Measurements from ENCODE around the gene ANAPC2.
A peak's percentile ranks its signal among the peaks of the same experiment; 100 is the strongest.

ANAPC2 gene

DNA sequence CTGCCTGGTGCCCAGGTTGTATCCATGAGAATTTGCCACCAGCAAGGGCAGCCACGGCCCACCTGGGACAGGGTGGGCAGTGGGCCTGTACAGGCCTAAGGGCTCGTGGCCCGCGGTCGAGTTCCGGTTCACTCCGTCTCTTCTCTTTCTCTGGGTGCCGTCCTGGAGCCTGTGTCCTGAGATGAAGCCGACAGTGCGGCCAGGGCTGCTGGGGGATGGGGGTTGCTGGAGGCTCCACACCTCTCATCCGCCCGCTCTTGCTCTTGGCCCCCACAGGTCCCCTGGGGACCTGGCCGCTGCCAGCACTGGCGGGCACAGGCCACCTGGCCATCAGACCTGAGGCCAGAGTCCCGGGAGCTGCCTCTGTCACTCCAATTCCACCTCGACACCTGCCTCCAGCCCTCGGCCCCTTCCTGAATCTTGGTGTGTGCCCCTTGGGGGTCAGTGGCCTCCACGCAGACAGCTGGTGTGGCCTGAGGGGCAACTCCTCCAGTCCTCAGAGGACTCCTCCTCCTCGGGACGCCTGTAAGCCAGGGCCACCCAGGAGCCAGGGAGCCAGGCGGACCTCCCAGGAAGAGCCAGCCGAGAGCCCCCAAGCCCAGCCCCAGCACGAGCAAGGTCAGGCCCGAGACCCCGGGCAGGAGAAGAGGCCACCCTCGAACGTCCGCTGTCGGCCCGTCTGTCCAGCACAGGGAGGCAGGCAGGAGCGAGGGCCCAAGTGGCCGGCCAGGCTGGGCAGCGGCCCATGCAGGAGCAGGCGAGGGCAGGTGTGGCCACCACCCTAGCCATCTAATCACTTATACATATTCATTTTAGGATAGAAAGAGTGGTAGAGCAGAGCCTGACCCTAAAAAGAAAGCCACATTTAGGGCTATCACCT is 23.8 kb downstream of the ANAPC2 start:
- TF ChIP-seq, protein P1, sequence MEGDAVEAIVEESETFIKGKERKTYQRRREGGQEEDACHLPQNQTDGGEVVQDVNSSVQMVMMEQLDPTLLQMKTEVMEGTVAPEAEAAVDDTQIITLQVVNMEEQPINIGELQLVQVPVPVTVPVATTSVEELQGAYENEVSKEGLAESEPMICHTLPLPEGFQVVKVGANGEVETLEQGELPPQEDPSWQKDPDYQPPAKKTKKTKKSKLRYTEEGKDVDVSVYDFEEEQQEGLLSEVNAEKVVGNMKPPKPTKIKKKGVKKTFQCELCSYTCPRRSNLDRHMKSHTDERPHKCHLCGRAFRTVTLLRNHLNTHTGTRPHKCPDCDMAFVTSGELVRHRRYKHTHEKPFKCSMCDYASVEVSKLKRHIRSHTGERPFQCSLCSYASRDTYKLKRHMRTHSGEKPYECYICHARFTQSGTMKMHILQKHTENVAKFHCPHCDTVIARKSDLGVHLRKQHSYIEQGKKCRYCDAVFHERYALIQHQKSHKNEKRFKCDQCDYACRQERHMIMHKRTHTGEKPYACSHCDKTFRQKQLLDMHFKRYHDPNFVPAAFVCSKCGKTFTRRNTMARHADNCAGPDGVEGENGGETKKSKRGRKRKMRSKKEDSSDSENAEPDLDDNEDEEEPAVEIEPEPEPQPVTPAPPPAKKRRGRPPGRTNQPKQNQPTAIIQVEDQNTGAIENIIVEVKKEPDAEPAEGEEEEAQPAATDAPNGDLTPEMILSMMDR (IDR thresholded peaks at IDR 0.05) = no peak
- no peak for TF ChIP-seq ZFX (IDR thresholded peaks at IDR 0.05; ENCODE audit: borderline replicate concordance)
- H3K27ac ChIP-seq = 0 out of 2 replicates have a peak overlapping the region, but pooled peaks have one; percentile 93

DNA sequence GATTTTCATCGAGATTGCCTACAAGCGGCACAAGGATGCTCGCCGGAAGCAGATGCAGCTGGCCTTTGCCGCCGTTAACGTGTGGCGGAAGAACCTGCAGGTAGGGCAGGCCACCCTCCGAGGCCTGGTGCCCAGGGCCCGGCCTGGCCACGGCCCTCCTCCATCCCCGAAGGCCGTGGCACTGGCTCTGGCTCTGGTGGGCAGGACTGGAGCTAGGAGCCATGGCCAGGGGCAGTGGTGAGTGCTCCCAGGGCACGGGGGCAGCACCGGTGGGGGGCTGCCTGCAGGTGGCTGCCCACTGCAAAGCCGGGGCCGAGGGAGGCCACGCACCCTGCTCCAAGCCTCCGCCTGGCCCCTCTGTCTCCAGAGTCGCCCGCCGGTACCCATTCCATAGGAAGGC is 24.6 kb downstream of the ANAPC2 start:
- TF ChIP-seq, protein P1 (IDR thresholded peaks at IDR 0.05) = no peak
- TF ChIP-seq ZFX (IDR thresholded peaks at IDR 0.05; ENCODE audit: borderline replicate concordance) = no peak
- H3K27ac ChIP-seq = peak overlapping the region; percentile 93

DNA sequence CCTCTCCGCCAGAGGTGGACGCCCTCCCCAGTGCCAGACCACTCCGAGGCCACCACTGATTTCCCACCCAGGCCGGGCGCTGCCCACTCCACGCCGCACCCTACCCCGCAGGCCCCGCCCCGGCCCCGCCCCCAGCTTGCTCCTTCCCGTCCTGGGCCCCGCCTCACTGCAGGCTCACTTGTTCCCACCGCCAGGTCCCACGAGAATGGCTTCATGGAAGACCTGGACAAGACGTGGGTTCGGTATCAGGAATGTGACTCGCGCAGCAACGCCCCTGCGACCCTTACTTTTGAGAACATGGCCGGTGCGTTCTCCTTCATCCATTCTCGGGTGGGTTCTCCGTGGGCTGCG is 25.0 kb downstream of the ANAPC2 start:
- TF ChIP-seq, protein P1 (IDR thresholded peaks at IDR 0.05) = no peak
- no peak for TF ChIP-seq ZFX (IDR thresholded peaks at IDR 0.05; ENCODE audit: borderline replicate concordance)
- peak overlapping the region; percentile 93 for H3K27ac ChIP-seq

DNA sequence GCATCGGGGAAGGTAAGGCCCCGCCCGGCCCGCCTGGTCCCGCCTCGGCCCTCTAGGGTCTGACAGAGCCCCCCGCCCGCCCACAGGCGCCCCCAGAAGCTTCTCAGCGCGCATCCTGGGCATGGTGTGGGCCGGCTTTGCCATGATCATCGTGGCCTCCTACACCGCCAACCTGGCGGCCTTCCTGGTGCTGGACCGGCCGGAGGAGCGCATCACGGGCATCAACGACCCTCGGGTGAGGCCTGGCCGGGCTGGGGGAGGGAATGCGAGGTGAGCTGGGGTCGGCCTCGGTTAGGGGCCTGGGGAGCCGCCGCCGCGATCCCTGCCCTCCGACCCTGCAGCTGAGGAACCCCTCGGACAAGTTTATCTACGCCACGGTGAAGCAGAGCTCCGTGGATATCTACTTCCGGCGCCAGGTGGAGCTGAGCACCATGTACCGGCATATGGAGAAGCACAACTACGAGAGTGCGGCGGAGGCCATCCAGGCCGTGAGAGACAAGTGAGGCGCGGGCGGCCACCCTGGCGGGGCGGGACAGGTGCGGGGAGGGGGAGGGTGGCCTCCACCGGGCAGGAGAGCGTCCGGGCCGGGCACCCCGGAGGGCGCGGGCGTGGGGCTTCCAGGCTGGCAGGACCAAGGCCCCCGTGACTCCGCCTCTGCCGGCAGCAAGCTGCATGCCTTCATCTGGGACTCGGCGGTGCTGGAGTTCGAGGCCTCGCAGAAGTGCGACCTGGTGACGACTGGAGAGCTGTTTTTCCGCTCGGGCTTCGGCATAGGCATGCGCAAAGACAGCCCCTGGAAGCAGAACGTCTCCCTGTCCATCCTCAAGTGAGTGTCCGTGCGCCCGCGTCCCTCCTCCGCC is 25.6 kb downstream of the ANAPC2 start:
- peak overlapping the region; percentile 93 for H3K27ac ChIP-seq
- TF ChIP-seq, protein P1 (IDR thresholded peaks at IDR 0.05) = peak; percentile 37
- no peak for TF ChIP-seq ZFX (IDR thresholded peaks at IDR 0.05; ENCODE audit: borderline replicate concordance)

DNA sequence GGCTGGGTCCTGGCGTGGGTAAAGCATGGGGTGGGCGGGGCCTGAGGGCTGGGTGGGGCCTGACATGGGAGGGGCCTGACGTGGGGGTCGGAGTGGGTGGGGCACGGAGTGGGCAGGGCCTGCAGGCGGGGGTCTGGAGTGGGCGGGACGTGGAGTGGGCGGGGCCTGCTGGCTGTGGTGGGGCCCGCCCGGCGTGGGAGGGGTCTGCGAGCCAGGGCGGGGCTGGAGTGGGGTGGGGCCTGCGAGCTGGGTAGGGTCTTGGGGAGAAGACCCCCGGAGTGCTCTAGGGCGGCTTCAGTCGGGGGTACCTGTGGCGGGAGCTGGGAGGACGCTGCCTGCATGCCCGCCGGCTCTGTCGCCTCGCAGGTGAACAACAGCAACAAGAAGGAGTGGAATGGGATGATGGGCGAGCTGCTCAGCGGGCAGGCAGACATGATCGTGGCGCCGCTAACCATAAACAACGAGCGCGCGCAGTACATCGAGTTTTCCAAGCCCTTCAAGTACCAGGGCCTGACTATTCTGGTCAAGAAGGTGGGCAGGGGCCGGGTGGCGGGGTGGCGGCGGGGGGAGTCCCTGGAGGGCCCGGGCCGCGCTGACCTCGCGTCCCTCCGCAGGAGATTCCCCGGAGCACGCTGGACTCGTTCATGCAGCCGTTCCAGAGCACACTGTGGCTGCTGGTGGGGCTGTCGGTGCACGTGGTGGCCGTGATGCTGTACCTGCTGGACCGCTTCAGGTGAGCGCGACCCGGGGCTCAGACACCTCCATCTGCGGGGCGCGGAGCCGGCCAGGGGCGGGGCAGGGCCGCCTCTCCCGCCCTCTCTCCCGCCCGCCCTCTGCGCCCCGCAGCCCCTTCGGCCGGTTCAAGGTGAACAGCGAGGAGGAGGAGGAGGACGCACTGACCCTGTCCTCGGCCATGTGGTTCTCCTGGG is 26.5 kb downstream of the ANAPC2 start:
- peak overlapping the region; percentile 93 for H3K27ac ChIP-seq
- TF ChIP-seq, protein P1 (IDR thresholded peaks at IDR 0.05) = no peak
- TF ChIP-seq ZFX (IDR thresholded peaks at IDR 0.05; ENCODE audit: borderline replicate concordance) = no peak

DNA sequence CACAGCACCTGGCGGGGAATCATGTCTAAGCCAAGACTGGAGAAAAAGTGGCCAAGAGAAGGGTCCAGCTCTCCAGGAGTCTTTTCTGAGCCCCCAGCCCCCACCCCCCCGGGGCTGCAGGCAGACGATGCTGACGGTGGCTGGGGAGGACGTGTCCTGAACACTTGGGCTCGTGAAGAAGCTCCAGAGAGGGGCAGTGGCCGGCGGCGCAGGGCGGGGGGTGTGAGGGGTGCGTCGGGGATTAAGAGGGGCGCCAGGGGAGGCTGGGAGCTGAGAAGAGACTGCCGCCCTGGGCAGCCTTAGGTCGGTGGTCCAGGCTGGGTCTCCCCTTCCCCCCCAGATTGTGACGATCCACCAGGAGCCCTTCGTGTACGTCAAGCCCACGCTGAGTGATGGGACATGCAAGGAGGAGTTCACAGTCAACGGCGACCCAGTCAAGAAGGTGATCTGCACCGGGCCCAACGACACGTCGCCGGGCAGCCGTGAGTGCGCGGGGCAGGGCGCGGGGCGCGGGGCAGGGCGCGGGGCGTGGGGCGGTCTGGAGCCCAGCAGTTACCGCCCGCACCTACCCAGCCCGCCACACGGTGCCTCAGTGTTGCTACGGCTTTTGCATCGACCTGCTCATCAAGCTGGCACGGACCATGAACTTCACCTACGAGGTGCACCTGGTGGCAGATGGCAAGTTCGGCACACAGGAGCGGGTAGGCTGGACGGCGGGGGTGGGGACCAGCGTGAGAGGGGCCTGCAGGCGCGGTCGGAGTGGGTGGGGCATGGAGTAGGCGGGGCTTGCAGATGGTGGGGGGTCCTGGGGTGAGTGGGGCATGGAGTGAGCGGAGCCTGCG is 27.4 kb downstream of the ANAPC2 start:
- TF ChIP-seq, protein P1 (IDR thresholded peaks at IDR 0.05) = no peak; the same call in 1 of the 2 replicates
- TF ChIP-seq ZFX (IDR thresholded peaks at IDR 0.05; ENCODE audit: borderline replicate concordance) = no peak
- H3K27ac ChIP-seq = peak overlapping the region; percentile 93

Data from 22Rv1 (cell line).